GM23338 (cell line): Measurements from ENCODE around the gene HS6ST1.
A peak's percentile ranks its signal among the peaks of the same experiment; 100 is the strongest.

Experiments used
- CREB1 ChIP-seq: fragments of 250-450 bp; sonication (Bioruptor Pico); IDR thresholded peaks from 2 replicates; pipeline ENCODE4 v1.5.0; 2020; ENCODE audit warnings: low read depth, mild to moderate bottlenecking, moderate library complexity
- EZH2 ChIP-seq: fragments of 200-600 bp; sonication (generic); IDR thresholded peaks from one replicate; pipeline ENCODE4 v1.8.0; 2017; ENCODE audit warnings: antibody characterized with exemption, mild to moderate bottlenecking, low read depth; ENCODE audit not compliant: unreplicated experiment
- EZH2phosphoT487 ChIP-seq: fragments of 200-600 bp; sonication (generic); IDR thresholded peaks from one replicate; pipeline ENCODE4 v1.8.1; 2018; ENCODE audit warnings: antibody characterized with exemption; ENCODE audit not compliant: unreplicated experiment
- JUNB ChIP-seq: IDR thresholded peaks from one replicate; pipeline ENCODE4 v1.6.1; 2016; ENCODE audit warnings: antibody characterized with exemption; ENCODE audit not compliant: unreplicated experiment
- POLR2AphosphoS5 ChIP-seq: IDR thresholded peaks from 2 replicates; pipeline ENCODE4 v1.6.1; 2016; ENCODE audit warnings: antibody characterized with exemption, low read depth
- REST ChIP-seq: IDR thresholded peaks from one replicate; pipeline ENCODE4 v1.6.1; 2018; ENCODE audit warnings: antibody characterized with exemption; ENCODE audit not compliant: unreplicated experiment
- STAT1 ChIP-seq: IDR thresholded peaks from one replicate; pipeline ENCODE4 v1.6.1; 2016; ENCODE audit warnings: antibody characterized with exemption; ENCODE audit not compliant: unreplicated experiment
- ZNF114 ChIP-seq: fragments of 250-450 bp; sonication (Bioruptor Pico); IDR thresholded peaks from 2 replicates; pipeline ENCODE4 v1.5.0; 2020; ENCODE audit warnings: mild to moderate bottlenecking, moderate library complexity
- ZNF331 ChIP-seq: fragments of 250-450 bp; sonication (Bioruptor Pico); IDR thresholded peaks from 2 replicates; pipeline ENCODE4 v1.5.0; 2020; ENCODE audit warnings: low read depth, mild to moderate bottlenecking, moderate library complexity
- TF ChIP-seq, protein P1 (sequence below), 2 experiments: fragments of 200-600 bp in 1 of 2; sonication (generic) in 1 of 2; conservative IDR thresholded peaks; 2 replicates each; pipeline versions ENCODE4 v1.5.1 to v1.6.1; 2016 to 2017; ENCODE audit warnings: antibody characterized with exemption in 2 of 2, low read depth in 2 of 2, mild to moderate bottlenecking in 2 of 2, moderate library complexity in 1 of 2
- TF ChIP-seq, protein P2 (sequence below): IDR thresholded peaks from 2 replicates; pipeline ENCODE4 v1.6.1; 2016; ENCODE audit warnings: antibody characterized with exemption
- TF ChIP-seq, protein P3 (sequence below): fragments of 250-450 bp; sonication (Bioruptor Pico); IDR thresholded peaks from 2 replicates; pipeline ENCODE4 v1.5.0; 2020; ENCODE audit warnings: mild to moderate bottlenecking, moderate library complexity

DNA sequence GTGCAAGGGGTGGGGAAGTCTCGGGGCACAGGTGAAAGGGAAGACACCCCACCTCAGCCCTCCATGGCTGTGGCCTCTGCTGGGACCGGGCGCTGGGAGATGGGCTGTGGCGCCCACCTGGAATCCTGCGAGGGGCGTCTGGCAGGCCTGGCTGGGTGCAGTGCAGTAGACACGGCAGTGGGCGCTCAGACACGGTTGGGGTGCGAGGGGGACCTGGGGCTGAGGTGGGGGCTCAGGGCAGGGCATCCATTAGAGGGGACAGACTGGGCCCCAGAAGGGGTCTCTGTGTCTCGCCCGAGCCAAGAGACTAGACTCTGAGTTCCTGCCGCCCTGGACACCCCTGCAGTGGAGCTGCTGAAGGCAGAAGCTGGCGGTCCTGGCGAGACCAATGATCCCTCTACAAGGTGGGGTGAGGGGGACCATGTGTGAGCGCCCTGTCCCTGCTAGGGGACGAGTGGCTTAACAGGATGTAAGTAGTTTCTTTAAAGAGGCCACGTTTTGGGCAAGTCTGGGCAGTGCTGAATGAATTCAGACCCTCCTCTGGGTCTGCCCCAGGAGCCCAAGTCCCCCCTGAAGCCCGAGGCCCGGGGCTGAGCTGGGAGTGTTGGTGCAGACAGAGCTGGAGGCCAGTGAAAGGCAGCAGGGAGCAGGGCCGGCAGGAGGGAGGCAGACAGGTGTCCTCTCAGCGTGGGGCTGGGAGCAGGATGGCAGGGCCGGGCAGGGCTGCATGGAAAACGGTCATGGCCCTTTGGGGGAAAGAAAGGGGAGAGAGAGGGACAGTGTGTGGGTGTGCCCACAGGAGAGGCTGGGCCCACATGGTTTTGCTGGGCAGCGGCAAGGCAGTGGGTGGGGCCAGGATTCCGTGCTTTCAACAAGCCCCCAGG is 57.2 kb downstream of the HS6ST1 start:
- TF ChIP-seq EZH2 (no peak), REST (no peak), CREB1 (CRISPR knock-in tag) (no peak), JUNB (no peak), POLR2AphosphoS5 (peak; percentile 5; the same call in 1 of the 2 replicates), ZNF331 (no peak), EZH2phosphoT487 (no peak), ZNF114 (CRISPR knock-in tag) (no peak), STAT1 (no peak)
- TF ChIP-seq, protein P1, sequence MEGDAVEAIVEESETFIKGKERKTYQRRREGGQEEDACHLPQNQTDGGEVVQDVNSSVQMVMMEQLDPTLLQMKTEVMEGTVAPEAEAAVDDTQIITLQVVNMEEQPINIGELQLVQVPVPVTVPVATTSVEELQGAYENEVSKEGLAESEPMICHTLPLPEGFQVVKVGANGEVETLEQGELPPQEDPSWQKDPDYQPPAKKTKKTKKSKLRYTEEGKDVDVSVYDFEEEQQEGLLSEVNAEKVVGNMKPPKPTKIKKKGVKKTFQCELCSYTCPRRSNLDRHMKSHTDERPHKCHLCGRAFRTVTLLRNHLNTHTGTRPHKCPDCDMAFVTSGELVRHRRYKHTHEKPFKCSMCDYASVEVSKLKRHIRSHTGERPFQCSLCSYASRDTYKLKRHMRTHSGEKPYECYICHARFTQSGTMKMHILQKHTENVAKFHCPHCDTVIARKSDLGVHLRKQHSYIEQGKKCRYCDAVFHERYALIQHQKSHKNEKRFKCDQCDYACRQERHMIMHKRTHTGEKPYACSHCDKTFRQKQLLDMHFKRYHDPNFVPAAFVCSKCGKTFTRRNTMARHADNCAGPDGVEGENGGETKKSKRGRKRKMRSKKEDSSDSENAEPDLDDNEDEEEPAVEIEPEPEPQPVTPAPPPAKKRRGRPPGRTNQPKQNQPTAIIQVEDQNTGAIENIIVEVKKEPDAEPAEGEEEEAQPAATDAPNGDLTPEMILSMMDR (conservative IDR thresholded peaks at IDR 0.05; ENCODE audit: low read depth in 2 of 2): no peak
- TF ChIP-seq, protein P2, sequence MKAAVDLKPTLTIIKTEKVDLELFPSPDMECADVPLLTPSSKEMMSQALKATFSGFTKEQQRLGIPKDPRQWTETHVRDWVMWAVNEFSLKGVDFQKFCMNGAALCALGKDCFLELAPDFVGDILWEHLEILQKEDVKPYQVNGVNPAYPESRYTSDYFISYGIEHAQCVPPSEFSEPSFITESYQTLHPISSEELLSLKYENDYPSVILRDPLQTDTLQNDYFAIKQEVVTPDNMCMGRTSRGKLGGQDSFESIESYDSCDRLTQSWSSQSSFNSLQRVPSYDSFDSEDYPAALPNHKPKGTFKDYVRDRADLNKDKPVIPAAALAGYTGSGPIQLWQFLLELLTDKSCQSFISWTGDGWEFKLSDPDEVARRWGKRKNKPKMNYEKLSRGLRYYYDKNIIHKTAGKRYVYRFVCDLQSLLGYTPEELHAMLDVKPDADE: no peak
- TF ChIP-seq, protein P3, sequence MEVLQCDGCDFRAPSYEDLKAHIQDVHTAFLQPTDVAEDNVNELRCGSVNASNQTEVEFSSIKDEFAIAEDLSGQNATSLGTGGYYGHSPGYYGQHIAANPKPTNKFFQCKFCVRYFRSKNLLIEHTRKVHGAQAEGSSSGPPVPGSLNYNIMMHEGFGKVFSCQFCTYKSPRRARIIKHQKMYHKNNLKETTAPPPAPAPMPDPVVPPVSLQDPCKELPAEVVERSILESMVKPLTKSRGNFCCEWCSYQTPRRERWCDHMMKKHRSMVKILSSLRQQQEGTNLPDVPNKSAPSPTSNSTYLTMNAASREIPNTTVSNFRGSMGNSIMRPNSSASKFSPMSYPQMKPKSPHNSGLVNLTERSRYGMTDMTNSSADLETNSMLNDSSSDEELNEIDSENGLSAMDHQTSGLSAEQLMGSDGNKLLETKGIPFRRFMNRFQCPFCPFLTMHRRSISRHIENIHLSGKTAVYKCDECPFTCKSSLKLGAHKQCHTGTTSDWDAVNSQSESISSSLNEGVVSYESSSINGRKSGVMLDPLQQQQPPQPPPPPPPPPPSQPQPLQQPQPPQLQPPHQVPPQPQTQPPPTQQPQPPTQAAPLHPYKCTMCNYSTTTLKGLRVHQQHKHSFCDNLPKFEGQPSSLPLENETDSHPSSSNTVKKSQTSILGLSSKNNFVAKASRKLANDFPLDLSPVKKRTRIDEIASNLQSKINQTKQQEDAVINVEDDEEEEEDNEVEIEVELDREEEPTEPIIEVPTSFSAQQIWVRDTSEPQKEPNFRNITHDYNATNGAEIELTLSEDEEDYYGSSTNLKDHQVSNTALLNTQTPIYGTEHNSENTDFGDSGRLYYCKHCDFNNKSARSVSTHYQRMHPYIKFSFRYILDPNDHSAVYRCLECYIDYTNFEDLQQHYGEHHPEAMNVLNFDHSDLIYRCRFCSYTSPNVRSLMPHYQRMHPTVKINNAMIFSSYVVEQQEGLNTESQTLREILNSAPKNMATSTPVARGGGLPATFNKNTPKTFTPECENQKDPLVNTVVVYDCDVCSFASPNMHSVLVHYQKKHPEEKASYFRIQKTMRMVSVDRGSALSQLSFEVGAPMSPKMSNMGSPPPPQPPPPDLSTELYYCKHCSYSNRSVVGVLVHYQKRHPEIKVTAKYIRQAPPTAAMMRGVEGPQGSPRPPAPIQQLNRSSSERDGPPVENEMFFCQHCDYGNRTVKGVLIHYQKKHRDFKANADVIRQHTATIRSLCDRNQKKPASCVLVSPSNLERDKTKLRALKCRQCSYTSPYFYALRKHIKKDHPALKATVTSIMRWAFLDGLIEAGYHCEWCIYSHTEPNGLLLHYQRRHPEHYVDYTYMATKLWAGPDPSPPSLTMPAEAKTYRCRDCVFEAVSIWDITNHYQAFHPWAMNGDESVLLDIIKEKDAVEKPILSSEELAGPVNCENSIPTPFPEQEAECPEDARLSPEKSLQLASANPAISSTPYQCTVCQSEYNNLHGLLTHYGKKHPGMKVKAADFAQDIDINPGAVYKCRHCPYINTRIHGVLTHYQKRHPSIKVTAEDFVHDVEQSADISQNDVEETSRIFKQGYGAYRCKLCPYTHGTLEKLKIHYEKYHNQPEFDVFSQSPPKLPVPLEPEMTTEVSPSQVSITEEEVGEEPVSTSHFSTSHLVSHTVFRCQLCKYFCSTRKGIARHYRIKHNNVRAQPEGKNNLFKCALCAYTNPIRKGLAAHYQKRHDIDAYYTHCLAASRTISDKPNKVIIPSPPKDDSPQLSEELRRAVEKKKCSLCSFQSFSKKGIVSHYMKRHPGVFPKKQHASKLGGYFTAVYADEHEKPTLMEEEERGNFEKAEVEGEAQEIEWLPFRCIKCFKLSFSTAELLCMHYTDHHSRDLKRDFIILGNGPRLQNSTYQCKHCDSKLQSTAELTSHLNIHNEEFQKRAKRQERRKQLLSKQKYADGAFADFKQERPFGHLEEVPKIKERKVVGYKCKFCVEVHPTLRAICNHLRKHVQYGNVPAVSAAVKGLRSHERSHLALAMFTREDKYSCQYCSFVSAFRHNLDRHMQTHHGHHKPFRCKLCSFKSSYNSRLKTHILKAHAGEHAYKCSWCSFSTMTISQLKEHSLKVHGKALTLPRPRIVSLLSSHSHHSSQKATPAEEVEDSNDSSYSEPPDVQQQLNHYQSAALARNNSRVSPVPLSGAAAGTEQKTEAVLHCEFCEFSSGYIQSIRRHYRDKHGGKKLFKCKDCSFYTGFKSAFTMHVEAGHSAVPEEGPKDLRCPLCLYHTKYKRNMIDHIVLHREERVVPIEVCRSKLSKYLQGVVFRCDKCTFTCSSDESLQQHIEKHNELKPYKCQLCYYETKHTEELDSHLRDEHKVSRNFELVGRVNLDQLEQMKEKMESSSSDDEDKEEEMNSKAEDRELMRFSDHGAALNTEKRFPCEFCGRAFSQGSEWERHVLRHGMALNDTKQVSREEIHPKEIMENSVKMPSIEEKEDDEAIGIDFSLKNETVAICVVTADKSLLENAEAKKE (CRISPR knock-in tag): no peak
